Activated CD8-positive, alpha-beta T cell treated with anti-CD3 and anti-CD28 coated beads for 36 hours (primary cell): ENCODE data around the gene SPG11. TPM values are rescaled to one million over a fixed set of nuclear protein-coding genes. Genes with fewer than 3 reads are reported as not detected.
"Not testable (repeated sequence)": the region's sequence is repeated elsewhere in the genome, so short reads cannot be mapped to it uniquely, and the experiment has no call there.

Experiments used
- ATAC-seq: fragments of 200-7000 bp; cut with Tn5 transposase; one replicate; pipeline ENCODE4 v1.10.0; 2021; ENCODE audit warnings: mild to moderate bottlenecking, moderate library complexity
- CTCF ChIA-PET: fragments of 350-600 bp; sonication (Branson Sonifier 250); formaldehyde crosslinking; loops from one replicate; lab custom pipeline; 2021; ENCODE audit warnings: antibody characterized with exemption; lab: Charles Lee
- POLR2A ChIA-PET: fragments of 350-600 bp; sonication (Branson Sonifier 250); formaldehyde crosslinking; loops from one replicate; lab custom pipeline; 2021; ENCODE audit warnings: antibody characterized with exemption; lab: Charles Lee
- DNase-seq: peaks from one replicate; pipeline ENCODE4 v3.0.0-alpha.2; 2020
- H3K27ac Mint-ChIP-seq: one replicate; pipeline ENCODE4 v1.8.0; 2021; ENCODE audit warnings: mild to moderate bottlenecking, mixed read lengths
- H3K27me3 Mint-ChIP-seq: one replicate; pipeline ENCODE4 v1.8.0; 2021; ENCODE audit warnings: mixed read lengths
- H3K36me3 Mint-ChIP-seq: one replicate; pipeline ENCODE4 v1.8.0; 2021; ENCODE audit warnings: low read depth, mixed read lengths
- H3K4me1 Mint-ChIP-seq: one replicate; pipeline ENCODE4 v1.8.0; 2021; ENCODE audit warnings: low read depth, mixed read lengths
- H3K4me3 Mint-ChIP-seq: one replicate; pipeline ENCODE4 v1.8.0; 2021; ENCODE audit warnings: mild to moderate bottlenecking, moderate library complexity, mixed read lengths
- H3K9me3 Mint-ChIP-seq: one replicate; pipeline ENCODE4 v1.8.0; 2021; ENCODE audit warnings: mixed read lengths
- CTCF ChIP-seq: fragments of 200-600 bp; IDR thresholded peaks from one replicate; pipeline ENCODE4 v1.8.0; 2022; ENCODE audit warnings: antibody characterized with exemption, mild to moderate bottlenecking
- intact Hi-C: fragments of 100-400 bp; cut with micrococcal nuclease; formaldehyde crosslinking; loops from one replicate; pipeline ENCODE4 v1.10.0; 2022
- total RNA-seq, 2 experiments: library from RNA; stranded (reverse); gene quantifications; one replicate each; pipeline ENCODE4 v1.2.3, GENCODE V29; 2021

The SPG11 gene
- total RNA-seq, 2 experiments from 2014 or later = 68.6 to 71.5 TPM

DNA sequence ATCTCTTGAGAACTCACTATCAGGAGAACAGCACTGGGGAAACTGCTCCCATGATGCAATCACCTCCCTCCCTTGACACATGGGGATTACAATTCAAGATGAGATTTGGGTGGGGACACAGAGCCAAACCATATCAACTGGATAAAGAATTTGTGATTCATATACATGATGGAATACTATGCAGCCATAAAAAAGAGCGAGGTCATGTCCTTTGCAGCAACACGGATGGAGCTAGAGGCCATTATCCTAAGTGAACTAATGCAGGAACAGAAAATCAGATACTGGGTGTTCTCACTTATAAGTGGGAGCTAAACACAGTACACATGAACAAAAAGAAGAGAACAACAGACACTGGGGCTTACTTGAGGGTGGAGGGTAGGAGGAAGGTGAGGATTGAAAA is 17.0 kb downstream of the SPG11 start:
- Mint-ChIP-seq H3K36me3 (peaks cover 57% of the 10 kb centered on the region), H3K4me1 (peaks cover 49% of the 10 kb centered on the region), H3K4me3 (no peak overlapping the region), H3K27ac (peak overlapping the region; percentile 30), H3K27me3 (no peaks in the 10 kb centered on the region), H3K9me3 (peaks cover 4% of the 10 kb centered on the region)
- POLR2A ChIA-PET = no interaction called here
- no peak for DNase-seq
- CTCF ChIA-PET = interaction anchor here (1.4 to 1.5 kb wide), 2 partner anchors 17 to 92 kb away, joined by 4 to 5 read pairs; partner anchors contain the start of gene SPG11
- no peak for ATAC-seq
- no peak for TF ChIP-seq CTCF
- intact Hi-C loops = no loop called here

DNA sequence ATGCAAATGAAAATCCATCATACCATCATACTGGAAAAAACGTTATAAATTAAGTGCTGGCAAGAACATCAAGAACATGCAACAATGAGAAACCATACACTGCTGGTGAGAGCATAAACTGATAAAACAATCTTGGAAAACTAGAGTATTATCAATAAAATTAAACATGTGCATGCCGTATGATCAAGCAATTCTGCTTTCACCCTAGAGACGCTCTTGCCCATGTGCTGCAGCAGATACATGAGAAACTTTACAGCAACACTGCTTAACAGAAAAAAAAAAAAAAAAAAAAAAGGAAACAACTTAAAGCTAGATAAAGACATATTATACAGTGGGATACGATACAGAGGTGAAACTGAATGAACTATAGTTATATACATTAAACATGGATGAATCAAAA is 21.8 kb downstream of the SPG11 start:
- intact Hi-C loops = no loop called here

DNA sequence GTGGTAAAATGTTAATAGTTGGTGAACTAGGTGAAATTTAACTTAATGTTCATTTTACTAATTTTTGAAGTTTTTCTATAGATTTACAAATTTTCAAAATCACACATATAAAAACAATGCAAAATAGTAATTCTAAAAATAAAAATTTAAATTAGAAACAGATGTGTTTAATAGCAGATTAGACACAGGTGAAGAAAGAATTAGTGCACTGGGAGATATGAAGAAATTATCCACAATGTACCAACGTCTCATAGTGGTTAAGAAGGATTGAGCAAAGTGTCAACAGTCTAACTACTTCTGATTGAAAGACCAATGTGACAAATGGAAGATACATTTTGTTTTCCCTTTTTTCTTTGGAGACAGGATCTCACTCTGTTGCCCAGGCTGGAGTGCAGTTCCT is 26.5 kb downstream of the SPG11 start:
- no peaks in the 10 kb centered on the region for H3K9me3 Mint-ChIP-seq
- intact Hi-C loops = no loop called here
- H3K27ac Mint-ChIP-seq = no peak overlapping the region
- POLR2A ChIA-PET = no interaction called here
- no peak for TF ChIP-seq CTCF
- DNase-seq (no peak), ATAC-seq (no peak)
- no peaks in the 10 kb centered on the region for H3K27me3 Mint-ChIP-seq
- peaks cover 21% of the 10 kb centered on the region for H3K4me1 Mint-ChIP-seq
- H3K4me3 Mint-ChIP-seq = no peak overlapping the region
- H3K36me3 Mint-ChIP-seq = peaks cover 38% of the 10 kb centered on the region
- CTCF ChIA-PET = interaction anchor here (0.6 to 1.2 kb wide), 4 partner anchors 13 to 132 kb away, joined by 3 read pairs; partner anchors contain the start of gene SPG11

More for the DNA sequence above, 21.8 kb downstream of the SPG11 start:
- H3K27me3 Mint-ChIP-seq = no peaks in the 10 kb centered on the region
- TF ChIP-seq CTCF = no peak
- H3K27ac Mint-ChIP-seq = no peak overlapping the region
- H3K4me3 Mint-ChIP-seq = no peak overlapping the region
- peaks cover 48% of the 10 kb centered on the region for H3K36me3 Mint-ChIP-seq
- no peak for ATAC-seq
- no peak for DNase-seq
- POLR2A ChIA-PET = no interaction called here
- H3K4me1 Mint-ChIP-seq = peaks cover 39% of the 10 kb centered on the region
- CTCF ChIA-PET = interaction anchor here (0.9 kb wide), 1 partner anchor 58 kb away, joined by 3 read pairs; no protein-coding TSS in a partner anchor
- H3K9me3 Mint-ChIP-seq = peaks cover 3% of the 10 kb centered on the region

DNA sequence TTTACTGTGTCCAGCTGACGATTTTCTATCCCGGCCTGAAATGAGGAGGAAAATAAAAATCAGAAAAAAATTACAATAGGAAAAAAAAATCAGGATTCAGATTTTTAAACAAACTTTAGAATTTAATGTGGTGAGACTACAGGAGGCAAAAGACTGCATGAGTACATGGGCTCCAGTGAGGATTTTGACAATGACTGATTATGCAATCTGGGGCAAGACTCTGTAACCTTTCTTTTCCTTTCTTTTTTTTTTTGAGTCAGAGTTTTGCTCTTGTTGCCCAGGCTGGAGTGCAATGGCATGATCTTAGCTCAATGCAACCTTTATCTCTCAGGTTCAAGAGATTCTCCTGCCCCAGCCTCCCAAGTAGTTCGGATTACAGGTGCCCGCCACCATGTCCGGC is 29.9 kb downstream of the SPG11 start:
- peak overlapping the region; percentile 39 for H3K4me3 Mint-ChIP-seq
- H3K4me1 Mint-ChIP-seq = peaks cover 20% of the 10 kb centered on the region
- POLR2A ChIA-PET = interaction anchor here (0.6 to 2.3 kb wide), 5 partner anchors 9 to 97 kb away, joined by 3 to 7 read pairs (median 3); no protein-coding TSS in a partner anchor
- H3K27ac Mint-ChIP-seq = peak overlapping the region; percentile 97
- TF ChIP-seq CTCF = no peak
- intact Hi-C loops = no loop called here
- DNase-seq (peak; percentile 24), ATAC-seq (peak; percentile 66)
- H3K9me3 Mint-ChIP-seq = no peaks in the 10 kb centered on the region
- H3K27me3 Mint-ChIP-seq = no peaks in the 10 kb centered on the region
- peaks cover 52% of the 10 kb centered on the region for H3K36me3 Mint-ChIP-seq
- CTCF ChIA-PET = interaction anchor here (1.3 to 1.7 kb wide), 2 partner anchors 14 to 105 kb away, joined by 4 to 5 read pairs; no protein-coding TSS in a partner anchor

- Mint-ChIP-seq H3K27ac (peak overlapping the region; percentile 57), H3K36me3 (peaks cover 44% of the 10 kb centered on the region), H3K4me1 (peaks cover 16% of the 10 kb centered on the region)
- intact Hi-C loops, CTCF ChIA-PET, H3K9me3 Mint-ChIP-seq, H3K27me3 Mint-ChIP-seq, ATAC-seq, H3K4me3 Mint-ChIP-seq, DNase-seq, POLR2A ChIA-PET: not testable (repeated sequence)
These were observed 38.2 kb downstream of the SPG11 start for GRCh38 chr15:44625286-44625685.
